Neural crest cell (in vitro differentiated cells): ENCODE results near the gene AADACL2. TPM values are rescaled to one million over a fixed set of nuclear protein-coding genes. Genes with fewer than 3 reads are reported as not detected.

Experiments used
- DNase-seq: peaks from one replicate; pipeline ENCODE4 v3.0.0; 2021; ENCODE audit warnings: low read depth, mixed read lengths, low spot score
- H3K27ac Mint-ChIP-seq: one replicate; pipeline ENCODE4 v1.8.0; 2021; ENCODE audit warnings: mild to moderate bottlenecking, mixed read lengths; ENCODE audit not compliant: unreplicated experiment
- H3K27me3 Mint-ChIP-seq: 2 replicates; pipeline ENCODE4 v1.8.0; 2021; ENCODE audit warnings: low read depth, mild to moderate bottlenecking, mixed read lengths
- H3K36me3 Mint-ChIP-seq: 2 replicates; pipeline ENCODE4 v1.8.0; 2021; ENCODE audit warnings: low read depth, mild to moderate bottlenecking, mixed read lengths
- H3K4me1 Mint-ChIP-seq: 2 replicates; pipeline ENCODE4 v1.8.0; 2021; ENCODE audit warnings: mixed read lengths
- H3K4me3 Mint-ChIP-seq: one replicate; pipeline ENCODE4 v1.8.0; 2021; ENCODE audit warnings: mild to moderate bottlenecking, mixed read lengths
- H3K9me3 Mint-ChIP-seq: 2 replicates; pipeline ENCODE4 v1.8.0; 2021; ENCODE audit warnings: mixed read lengths
- total RNA-seq: library from RNA; stranded (reverse); gene quantifications from 2 replicates; pipeline ENCODE4 v1.2.1, GENCODE V29; 2021
- TF ChIP-seq, protein P1 (sequence below): fragments of 200-600 bp; sonication (generic); conservative IDR thresholded peaks from 2 replicates; pipeline ENCODE4 v1.5.0; 2021; ENCODE audit warnings: antibody characterized with exemption, mild to moderate bottlenecking

Gene AADACL2
- total RNA-seq, 1 donor from 2014 or later: not detected

- Mint-ChIP-seq H3K4me1 (no peaks in the 10 kb centered on the region), H3K27me3 (no peaks in the 10 kb centered on the region), H3K9me3 (no peaks in the 10 kb centered on the region), H3K4me3 (no peak overlapping the region), H3K36me3 (no peaks in the 10 kb centered on the region), H3K27ac (no peak overlapping the region)
- no peak for DNase-seq
- TF ChIP-seq, protein P1, sequence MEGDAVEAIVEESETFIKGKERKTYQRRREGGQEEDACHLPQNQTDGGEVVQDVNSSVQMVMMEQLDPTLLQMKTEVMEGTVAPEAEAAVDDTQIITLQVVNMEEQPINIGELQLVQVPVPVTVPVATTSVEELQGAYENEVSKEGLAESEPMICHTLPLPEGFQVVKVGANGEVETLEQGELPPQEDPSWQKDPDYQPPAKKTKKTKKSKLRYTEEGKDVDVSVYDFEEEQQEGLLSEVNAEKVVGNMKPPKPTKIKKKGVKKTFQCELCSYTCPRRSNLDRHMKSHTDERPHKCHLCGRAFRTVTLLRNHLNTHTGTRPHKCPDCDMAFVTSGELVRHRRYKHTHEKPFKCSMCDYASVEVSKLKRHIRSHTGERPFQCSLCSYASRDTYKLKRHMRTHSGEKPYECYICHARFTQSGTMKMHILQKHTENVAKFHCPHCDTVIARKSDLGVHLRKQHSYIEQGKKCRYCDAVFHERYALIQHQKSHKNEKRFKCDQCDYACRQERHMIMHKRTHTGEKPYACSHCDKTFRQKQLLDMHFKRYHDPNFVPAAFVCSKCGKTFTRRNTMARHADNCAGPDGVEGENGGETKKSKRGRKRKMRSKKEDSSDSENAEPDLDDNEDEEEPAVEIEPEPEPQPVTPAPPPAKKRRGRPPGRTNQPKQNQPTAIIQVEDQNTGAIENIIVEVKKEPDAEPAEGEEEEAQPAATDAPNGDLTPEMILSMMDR: no peak
Observed at GRCh38 chr3:151793636-151794035, 59.9 kb downstream of the AADACL2 start.

DNA sequence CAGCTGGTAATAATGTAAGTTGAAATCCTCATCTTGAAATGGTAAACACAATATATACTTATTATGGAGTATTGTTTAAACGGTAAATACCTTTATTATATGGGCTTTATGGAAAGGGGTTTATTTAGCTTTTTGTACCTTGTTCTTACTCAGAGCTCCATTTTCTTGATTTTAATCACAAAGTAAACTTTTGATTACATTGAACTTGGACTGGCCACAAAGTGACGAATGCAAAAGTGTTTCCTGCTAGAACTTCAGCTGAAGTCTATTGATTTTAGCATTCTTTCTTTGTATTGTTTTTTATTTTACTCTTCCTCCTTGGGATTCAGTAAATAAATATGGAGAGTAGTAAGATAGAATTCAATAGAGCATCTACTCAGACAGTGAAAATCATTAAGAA, 60.4 kb downstream of the AADACL2 start:
- Mint-ChIP-seq H3K36me3 (no peaks in the 10 kb centered on the region), H3K9me3 (no peaks in the 10 kb centered on the region), H3K4me3 (no peak overlapping the region), H3K27ac (no peak overlapping the region), H3K4me1 (no peaks in the 10 kb centered on the region), H3K27me3 (no peaks in the 10 kb centered on the region)
- TF ChIP-seq, protein P1: no peak
- no peak for DNase-seq

- no peak overlapping the region for H3K4me3 Mint-ChIP-seq
- DNase-seq: no peak
- TF ChIP-seq, protein P1: no peak
- no peaks in the 10 kb centered on the region for H3K9me3 Mint-ChIP-seq
- H3K27ac Mint-ChIP-seq: no peak overlapping the region
- H3K36me3 Mint-ChIP-seq: no peaks in the 10 kb centered on the region
- no peaks in the 10 kb centered on the region for H3K27me3 Mint-ChIP-seq
- H3K4me1 Mint-ChIP-seq: peaks cover 2% of the 10 kb centered on the region
Observed at GRCh38 chr3:151795276-151795675, 61.5 kb downstream of the AADACL2 start.

DNA sequence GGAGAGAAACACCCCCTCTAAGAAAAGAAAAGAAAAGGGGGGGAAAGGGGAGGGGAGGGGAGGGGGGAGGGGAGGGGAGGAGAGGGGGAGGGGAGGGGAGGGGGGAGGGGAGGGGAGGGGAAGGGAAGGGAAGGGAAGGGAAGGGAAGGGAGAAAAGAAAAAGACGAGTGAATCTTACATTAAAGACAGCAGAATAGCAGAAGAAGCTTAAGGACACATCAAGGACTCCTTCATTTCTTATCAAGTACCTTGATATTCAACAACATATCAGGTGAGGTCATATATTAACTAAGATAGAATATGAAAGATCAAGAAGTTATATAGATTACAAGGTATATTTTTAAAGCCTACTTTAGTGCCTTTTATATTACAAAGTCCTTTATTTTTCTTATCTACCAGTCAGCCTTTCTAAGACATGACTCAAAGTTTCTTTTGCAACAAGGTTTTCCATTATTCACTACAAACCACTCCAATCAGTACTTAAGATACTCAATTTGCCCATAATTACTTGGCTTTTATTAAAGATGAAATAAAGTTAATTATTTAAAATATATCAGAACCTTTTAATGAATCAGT, 62.5 kb downstream of the AADACL2 start:
- Mint-ChIP-seq H3K27me3 (no peaks in the 10 kb centered on the region), H3K4me1 (peaks cover 8% of the 10 kb centered on the region), H3K36me3 (no peaks in the 10 kb centered on the region), H3K9me3 (no peaks in the 10 kb centered on the region), H3K27ac (no peak overlapping the region), H3K4me3 (no peak overlapping the region)
- TF ChIP-seq, protein P1: no peak
- DNase-seq: no peak

DNA sequence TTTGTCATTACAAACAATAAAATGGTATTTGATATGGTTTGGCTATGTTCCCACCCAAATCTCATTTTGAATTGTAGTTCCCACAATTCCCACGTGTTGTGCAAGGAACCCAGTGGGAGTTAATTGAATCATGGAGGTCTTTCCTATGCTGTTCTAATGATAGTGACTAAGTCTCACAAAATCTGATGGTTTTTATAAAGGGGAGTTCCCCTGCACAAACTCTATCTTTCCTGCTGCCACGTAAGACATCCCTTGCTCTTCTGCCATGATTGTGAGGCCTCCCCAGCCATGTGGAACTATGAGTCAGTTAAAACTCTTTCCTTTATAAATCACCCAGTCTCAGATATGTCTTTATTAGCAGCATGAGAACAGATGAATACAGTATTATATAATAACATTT, 64.7 kb downstream of the AADACL2 start:
- Mint-ChIP-seq H3K27ac (no peak overlapping the region), H3K27me3 (no peaks in the 10 kb centered on the region), H3K4me3 (no peak overlapping the region), H3K36me3 (no peaks in the 10 kb centered on the region), H3K9me3 (no peaks in the 10 kb centered on the region), H3K4me1 (peaks cover 8% of the 10 kb centered on the region)
- TF ChIP-seq, protein P1: no peak
- no peak for DNase-seq
